H9 (cell line): Measurements from ENCODE around the gene ERBIN. TPM values are rescaled to one million over a fixed set of nuclear protein-coding genes. Genes with fewer than 3 reads are reported as not detected.

Experiments used
- DNase-seq: peaks from one replicate; pipeline ENCODE4 v3.0.0-alpha.2; 2017
- H2AFZ ChIP-seq: one replicate; pipeline ENCODE4 v1.6.1; 2013; ENCODE audit warnings: mild to moderate bottlenecking, low read length, control low read depth, moderate library complexity
- H2AK5ac ChIP-seq: 2 replicates; pipeline ENCODE4 v1.6.1; 2013; ENCODE audit warnings: low read length, control low read depth, mixed read lengths; ENCODE audit not compliant: insufficient read length
- H2BK120ac ChIP-seq: one replicate; pipeline ENCODE4 v1.6.1; 2013; ENCODE audit warnings: low read depth, mild to moderate bottlenecking, low read length, control low read depth, inconsistent platforms; ENCODE audit not compliant: poor library complexity, severe bottlenecking
- H2BK12ac ChIP-seq: 2 replicates; pipeline ENCODE4 v1.6.1; 2013; ENCODE audit warnings: low read length, control low read depth, mixed read lengths, low read depth; ENCODE audit not compliant: insufficient read length
- H2BK15ac ChIP-seq: 2 replicates; pipeline ENCODE4 v1.6.1; 2013; ENCODE audit warnings: low read depth, low read length, control low read depth
- H2BK20ac ChIP-seq: one replicate; pipeline ENCODE4 v1.6.1; 2013; ENCODE audit warnings: low read depth, mild to moderate bottlenecking, low read length, control low read depth, inconsistent platforms; ENCODE audit not compliant: poor library complexity, severe bottlenecking
- H2BK5ac ChIP-seq: 2 replicates; pipeline ENCODE4 v1.6.1; 2013; ENCODE audit warnings: low read length, control low read depth, mixed read lengths; ENCODE audit not compliant: insufficient read length
- H3K14ac ChIP-seq: 2 replicates; pipeline ENCODE4 v1.6.1; 2013; ENCODE audit warnings: low read length, control low read depth; ENCODE audit not compliant: insufficient read depth
- H3K18ac ChIP-seq: 2 replicates; pipeline ENCODE4 v1.6.1; 2013; ENCODE audit warnings: low read depth, mild to moderate bottlenecking, mixed read lengths, low read length, control low read depth; ENCODE audit not compliant: insufficient read length
- H3K23ac ChIP-seq: 2 replicates; pipeline ENCODE4 v1.6.1; 2013; ENCODE audit warnings: low read length, control low read depth, mixed read lengths, low read depth; ENCODE audit not compliant: insufficient read length
- H3K23me2 ChIP-seq: 2 replicates; pipeline ENCODE4 v1.6.1; 2013; ENCODE audit warnings: low read depth, mild to moderate bottlenecking, mixed read lengths, low read length, control low read depth; ENCODE audit not compliant: insufficient read length, poor library complexity, severe bottlenecking
- H3K27ac ChIP-seq: 2 replicates; pipeline ENCODE4 v1.5.1; 2013; ENCODE audit warnings: low read length, control low read depth, mixed read lengths, low read depth; ENCODE audit not compliant: insufficient read length
- H3K27me3 ChIP-seq: 2 replicates; pipeline ENCODE4 v1.6.1; 2013; ENCODE audit warnings: low read length, control low read depth, inconsistent platforms; ENCODE audit not compliant: insufficient read depth
- H3K4ac ChIP-seq: 2 replicates; pipeline ENCODE4 v1.6.1; 2013; ENCODE audit warnings: low read depth, mild to moderate bottlenecking, control low read depth, inconsistent platforms, low read length, moderate library complexity
- H3K4me1 ChIP-seq: 2 replicates; pipeline ENCODE4 v1.6.1; 2013; ENCODE audit warnings: low read length, control low read depth, inconsistent platforms; ENCODE audit not compliant: insufficient read depth
- H3K4me2 ChIP-seq: 2 replicates; pipeline ENCODE4 v1.6.1; 2013; ENCODE audit warnings: low read length, control low read depth, mixed read lengths; ENCODE audit not compliant: insufficient read length, insufficient read depth
- H3K56ac ChIP-seq: 2 replicates; pipeline ENCODE4 v1.6.1; 2013; ENCODE audit warnings: low read depth, mild to moderate bottlenecking, mixed read lengths, low read length, control low read depth; ENCODE audit not compliant: insufficient read length
- H3K79me1 ChIP-seq: 2 replicates; pipeline ENCODE4 v1.6.1; 2013; ENCODE audit warnings: low read depth, mild to moderate bottlenecking, moderate library complexity, low read length, control low read depth, inconsistent platforms; ENCODE audit not compliant: insufficient read depth, poor library complexity, severe bottlenecking
- H3K79me2 ChIP-seq: 2 replicates; pipeline ENCODE4 v1.6.1; 2013; ENCODE audit warnings: low read length, control low read depth, inconsistent platforms; ENCODE audit not compliant: insufficient read depth
- H3K9ac ChIP-seq: 2 replicates; pipeline ENCODE4 v1.6.1; 2013; ENCODE audit warnings: low read length, control low read depth, mixed read lengths; ENCODE audit not compliant: insufficient read length; ENCODE audit errors: extremely low read depth
- H3K9me3 ChIP-seq: one replicate; pipeline ENCODE4 v1.6.1; 2013; ENCODE audit warnings: low read depth, low read length, inconsistent platforms; ENCODE audit not compliant: control insufficient read depth
- H3T11ph ChIP-seq: one replicate; pipeline ENCODE4 v1.6.1; 2013; ENCODE audit warnings: mild to moderate bottlenecking, low read length, control low read depth, inconsistent platforms
- H4K20me1 ChIP-seq: one replicate; pipeline ENCODE4 v1.6.1; 2013; ENCODE audit not compliant: control insufficient read depth, insufficient read length, insufficient read depth
- H4K5ac ChIP-seq: 2 replicates; pipeline ENCODE4 v1.6.1; 2013; ENCODE audit warnings: low read depth, mild to moderate bottlenecking, mixed read lengths, low read length, control low read depth; ENCODE audit not compliant: insufficient read length
- H4K8ac ChIP-seq: replicated peaks from 2 replicates; pipeline ENCODE4 v1.6.1; 2013; ENCODE audit warnings: low read length, control low read depth, mixed read lengths, low read depth; ENCODE audit not compliant: insufficient read length
- H4K91ac ChIP-seq: 2 replicates; pipeline ENCODE4 v1.6.1; 2013; ENCODE audit warnings: low read depth, mild to moderate bottlenecking, moderate library complexity, mixed read lengths, low read length, control low read depth; ENCODE audit not compliant: insufficient read length
- H3K27ac Mint-ChIP-seq, 3 experiments: 2 replicates in 2 of 3; 3 replicates in 1 of 3; pipeline ENCODE4 v1.8.0; 2020 to 2021; ENCODE audit warnings: mixed read lengths in 3 of 3, mild to moderate bottlenecking in 1 of 3, moderate library complexity in 1 of 3
- H3K27me3 Mint-ChIP-seq: 2 replicates; pipeline ENCODE4 v1.8.0; 2021; ENCODE audit warnings: low read depth, mild to moderate bottlenecking, moderate library complexity, mixed read lengths
- H3K36me3 Mint-ChIP-seq, 3 experiments: 2 replicates in 2 of 3; 3 replicates in 1 of 3; pipeline ENCODE4 v1.8.0; 2020 to 2021; ENCODE audit warnings: low read depth in 3 of 3, mixed read lengths in 3 of 3; ENCODE audit not compliant: insufficient read depth in 1 of 3
- H3K4me1 Mint-ChIP-seq, 2 experiments: 2 replicates each; pipeline ENCODE4 v1.8.0; 2020; ENCODE audit warnings: mixed read lengths in 2 of 2
- H3K4me3 Mint-ChIP-seq, 2 experiments: 2 replicates in 1 of 2; 3 replicates in 1 of 2; pipeline ENCODE4 v1.8.0; 2020 to 2021; ENCODE audit warnings: mild to moderate bottlenecking in 2 of 2, mixed read lengths in 2 of 2, moderate library complexity in 1 of 2
- H3K9me3 Mint-ChIP-seq, 2 experiments: 2 replicates in 1 of 2; 3 replicates in 1 of 2; pipeline ENCODE4 v1.8.0; 2020; ENCODE audit warnings: mild to moderate bottlenecking in 2 of 2, mixed read lengths in 2 of 2, moderate library complexity in 1 of 2
- WGBS: extraction: QIAGEN DNeasy Blood & Tissue Kit; methylation state at CpG from one replicate; pipeline ENCODE4 v1.1.7; 2013; ENCODE audit warnings: missing lambda C conversion rate, low lambda C conversion rate, mixed read lengths; ENCODE audit not compliant: insufficient read length; ENCODE audit errors: extremely low coverage; 5-methylcytosine and 5-hydroxymethylcytosine counted together
- total RNA-seq: library from RNA; stranded (reverse); gene quantifications from 2 replicates; pipeline ENCODE4 v1.2.1, GENCODE V29; 2021
- TF ChIP-seq, protein P1 (sequence below): fragments of 200-600 bp; sonication (generic); conservative IDR thresholded peaks from 3 replicates; pipeline ENCODE4 v1.8.0; 2021; ENCODE audit warnings: antibody characterized with exemption, mild to moderate bottlenecking

Gene ERBIN
- total RNA-seq, 1 experiment from 2014 or later, result 42.9 TPM

DNA sequence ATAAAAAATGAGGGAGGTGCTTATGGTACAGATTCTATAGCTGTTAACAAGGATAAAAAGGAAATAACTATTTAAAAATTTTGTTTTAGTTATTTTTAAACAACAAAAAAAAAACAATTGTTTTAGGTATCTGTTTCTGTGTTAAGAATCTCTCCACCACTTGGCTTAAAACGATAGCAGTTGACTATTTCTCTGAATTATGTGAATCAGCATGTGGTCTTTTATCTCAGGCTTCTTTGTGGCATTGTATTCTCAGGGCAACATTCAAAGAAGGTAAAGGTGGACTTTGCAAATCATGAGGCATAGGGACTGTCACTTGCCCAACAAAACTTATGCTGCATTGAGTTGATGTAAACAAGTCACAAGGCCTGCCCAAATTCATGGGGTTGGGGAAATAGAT, 55.2 kb downstream of the ERBIN start:
- WGBS, result no CpG with 5 or more reads among the region's 1 CpG
- no peak overlapping the region; a peak in 1 of 5 replicates for H3K4me3 Mint-ChIP-seq
- TF ChIP-seq, protein P1, sequence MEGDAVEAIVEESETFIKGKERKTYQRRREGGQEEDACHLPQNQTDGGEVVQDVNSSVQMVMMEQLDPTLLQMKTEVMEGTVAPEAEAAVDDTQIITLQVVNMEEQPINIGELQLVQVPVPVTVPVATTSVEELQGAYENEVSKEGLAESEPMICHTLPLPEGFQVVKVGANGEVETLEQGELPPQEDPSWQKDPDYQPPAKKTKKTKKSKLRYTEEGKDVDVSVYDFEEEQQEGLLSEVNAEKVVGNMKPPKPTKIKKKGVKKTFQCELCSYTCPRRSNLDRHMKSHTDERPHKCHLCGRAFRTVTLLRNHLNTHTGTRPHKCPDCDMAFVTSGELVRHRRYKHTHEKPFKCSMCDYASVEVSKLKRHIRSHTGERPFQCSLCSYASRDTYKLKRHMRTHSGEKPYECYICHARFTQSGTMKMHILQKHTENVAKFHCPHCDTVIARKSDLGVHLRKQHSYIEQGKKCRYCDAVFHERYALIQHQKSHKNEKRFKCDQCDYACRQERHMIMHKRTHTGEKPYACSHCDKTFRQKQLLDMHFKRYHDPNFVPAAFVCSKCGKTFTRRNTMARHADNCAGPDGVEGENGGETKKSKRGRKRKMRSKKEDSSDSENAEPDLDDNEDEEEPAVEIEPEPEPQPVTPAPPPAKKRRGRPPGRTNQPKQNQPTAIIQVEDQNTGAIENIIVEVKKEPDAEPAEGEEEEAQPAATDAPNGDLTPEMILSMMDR, result no peak
- peaks cover 15 to 30% (median 16%) of the 10 kb centered on the region in 3 experiments for H3K36me3 Mint-ChIP-seq
- Histone ChIP-seq H3T11ph (no peak overlapping the region), H3K79me2 (peaks cover 19% of the 10 kb centered on the region; the same call in 1 of the 2 replicates), H3K27ac (peak overlapping the region; percentile 33), H3K4me1 (peaks cover 11% of the 10 kb centered on the region; the same call in 1 of the 2 replicates), H3K14ac (no peak overlapping the region), H2AFZ (no peak overlapping the region), H3K9ac (no peak overlapping the region), H3K27me3 (no peaks in the 10 kb centered on the region), H2AK5ac (no peak overlapping the region), H3K23ac (no peak overlapping the region), H4K91ac (no peak overlapping the region), H2BK20ac (no peak overlapping the region), H3K56ac (no peak overlapping the region), H2BK120ac (no peak overlapping the region), H2BK12ac (no peak overlapping the region), H4K8ac (no peak overlapping the region), H4K20me1 (no peaks in the 10 kb centered on the region), H3K79me1 (no peaks in the 10 kb centered on the region), H3K18ac (no peak overlapping the region), H3K4ac (no peak overlapping the region), H2BK5ac (no peak overlapping the region), H3K23me2 (no peaks in the 10 kb centered on the region), H3K9me3 (no peaks in the 10 kb centered on the region), H4K5ac (no peak overlapping the region), H3K4me2 (no peak overlapping the region), H2BK15ac (no peak overlapping the region)
- H3K9me3 Mint-ChIP-seq, result peaks cover 14 to 15% of the 10 kb centered on the region in 2 experiments
- no peaks in the 10 kb centered on the region for H3K27me3 Mint-ChIP-seq
- H3K4me1 Mint-ChIP-seq, result peaks cover 44 to 47% of the 10 kb centered on the region in 2 experiments
- H3K27ac Mint-ChIP-seq, result peak overlapping the region in 2 of 3 experiments; percentile 77 to 83; a peak in 4 of 7 replicates
- no peak for DNase-seq
